Measurements from ENCODE around the gene SMIM32. TPM values are rescaled to one million over a fixed set of nuclear protein-coding genes. Genes with fewer than 3 reads are reported as not detected.
A peak's percentile ranks its signal among the peaks of the same experiment; 100 is the strongest.

Gene SMIM32
- total RNA-seq (not detected), polyA plus RNA-seq (not detected)

GRCh38 chr5:136192526-136193321 is at the start of gene SMIM32:
Gene SMIM32, minus strand, starts transcription at chr5:136193162. Its CDS starts 638 bp downstream, at chr5:136192524.
- Mint-ChIP-seq H3K4me1 (peaks cover 0 to 6% (median 3%) of the 10 kb centered on the region in 4 donors), H3K4me3 (peak within 1 kb of the TSS in 2 of 8 donors; percentile 46 to 48), H3K9me3 (no peaks in the 10 kb centered on the region), H3K27me3 (peaks cover 29 to 33% of the 10 kb centered on the region in 2 donors), H3K27ac (no peak within 1 kb of the TSS), H3K36me3 (peaks cover 1 to 6% of the 10 kb centered on the region in 2 donors)
- no peak for DNase-seq
- no peak within 1 kb of the TSS for H3K27ac ChIP-seq (ENCODE audit: low read depth, low read length)
- intact Hi-C loops (cut with micrococcal nuclease) = no loop called here
- H3K36me3 ChIP-seq (ENCODE audit: insufficient read depth, low read length) = no peaks in the 10 kb centered on the region
- POLR2A ChIA-PET (ENCODE audit: partially characterized antibody) = no interaction called here
- no peaks in the 10 kb centered on the region for H3K4me1 ChIP-seq (ENCODE audit: insufficient read depth, low read length)
- no peak within 1 kb of the TSS for H3K4me3 ChIP-seq (ENCODE audit: low read length in 2 of 2)
- no peaks in the 10 kb centered on the region for H3K9me3 ChIP-seq (ENCODE audit: control insufficient read depth in 1 of 2, low read length in 2 of 2)
- H3K27me3 ChIP-seq (ENCODE audit: insufficient read depth, low read length) = no peaks in the 10 kb centered on the region
- CTCF ChIA-PET (ENCODE audit: partially characterized antibody) = no interaction called here

- Histone ChIP-seq H3K4me3 (ENCODE audit: low read length in 2 of 2) (no peak overlapping the region), H3K36me3 (ENCODE audit: insufficient read depth, low read length) (no peaks in the 10 kb centered on the region), H3K27ac (ENCODE audit: low read depth, low read length) (no peak overlapping the region), H3K9me3 (ENCODE audit: control insufficient read depth in 1 of 2, low read length in 2 of 2) (no peaks in the 10 kb centered on the region), H3K27me3 (ENCODE audit: insufficient read depth, low read length) (no peaks in the 10 kb centered on the region), H3K4me1 (ENCODE audit: insufficient read depth, low read length) (no peaks in the 10 kb centered on the region)
- no peak for DNase-seq
- ChIA-PET POLR2A (ENCODE audit: partially characterized antibody) (no interaction called here), CTCF (ENCODE audit: partially characterized antibody) (no interaction called here)
- intact Hi-C loops (cut with micrococcal nuclease) = no loop called here
- Mint-ChIP-seq H3K27ac (no peak overlapping the region), H3K27me3 (peaks cover 3 to 11% of the 10 kb centered on the region in 2 donors), H3K36me3 (no peaks in the 10 kb centered on the region), H3K9me3 (no peaks in the 10 kb centered on the region), H3K4me3 (no peak overlapping the region), H3K4me1 (peaks cover 0 to 9% (median 0%) of the 10 kb centered on the region in 4 donors)
Observed at GRCh38 chr5:136242611-136243010, 49.6 kb upstream of the SMIM32 start.

- Histone ChIP-seq H3K27me3 (ENCODE audit: insufficient read depth, low read length) (no peaks in the 10 kb centered on the region), H3K4me1 (ENCODE audit: insufficient read depth, low read length) (no peaks in the 10 kb centered on the region), H3K27ac (ENCODE audit: low read depth, low read length) (no peak overlapping the region), H3K4me3 (ENCODE audit: low read length in 2 of 2) (no peak overlapping the region), H3K9me3 (ENCODE audit: control insufficient read depth in 1 of 2, low read length in 2 of 2) (no peaks in the 10 kb centered on the region), H3K36me3 (ENCODE audit: insufficient read depth, low read length) (no peaks in the 10 kb centered on the region)
- POLR2A ChIA-PET (ENCODE audit: partially characterized antibody) = no interaction called here
- peaks cover 3 to 11% of the 10 kb centered on the region in 2 donors for H3K27me3 Mint-ChIP-seq
- H3K4me1 Mint-ChIP-seq = peaks cover 0 to 9% (median 0%) of the 10 kb centered on the region in 4 donors
- DNase-seq = no peak
- CTCF ChIA-PET (ENCODE audit: partially characterized antibody) = no interaction called here
- intact Hi-C loops (cut with micrococcal nuclease) = no loop called here
- no peak overlapping the region for H3K27ac Mint-ChIP-seq
- H3K36me3 Mint-ChIP-seq = no peaks in the 10 kb centered on the region
- H3K4me3 Mint-ChIP-seq = no peak overlapping the region
- H3K9me3 Mint-ChIP-seq = no peaks in the 10 kb centered on the region
Observed at GRCh38 chr5:136242136-136242535, 49.2 kb upstream of the SMIM32 start.

GRCh38 chr5:136240894-136241293 is 47.9 kb upstream of the SMIM32 start:
- DNase-seq = no peak
- Histone ChIP-seq H3K4me1 (ENCODE audit: insufficient read depth, low read length) (no peaks in the 10 kb centered on the region), H3K4me3 (ENCODE audit: low read length in 2 of 2) (no peak overlapping the region), H3K9me3 (ENCODE audit: control insufficient read depth in 1 of 2, low read length in 2 of 2) (no peaks in the 10 kb centered on the region), H3K36me3 (ENCODE audit: insufficient read depth, low read length) (no peaks in the 10 kb centered on the region), H3K27ac (ENCODE audit: low read depth, low read length) (no peak overlapping the region), H3K27me3 (ENCODE audit: insufficient read depth, low read length) (no peaks in the 10 kb centered on the region)
- intact Hi-C loops (cut with micrococcal nuclease) = no loop called here
- no peaks in the 10 kb centered on the region for H3K9me3 Mint-ChIP-seq
- no peaks in the 10 kb centered on the region for H3K36me3 Mint-ChIP-seq
- no peak overlapping the region for H3K4me3 Mint-ChIP-seq
- H3K27me3 Mint-ChIP-seq = peaks cover 3 to 13% of the 10 kb centered on the region in 2 donors
- peaks cover 0 to 9% (median 0%) of the 10 kb centered on the region in 4 donors for H3K4me1 Mint-ChIP-seq
- ChIA-PET CTCF (ENCODE audit: partially characterized antibody) (interaction anchor here (1.0 to 2.0 kb wide), 2 partner anchors 8 to 19 kb away, joined by 3 to 6 read pairs; no protein-coding TSS in a partner anchor), POLR2A (ENCODE audit: partially characterized antibody) (no interaction called here)
- no peak overlapping the region for H3K27ac Mint-ChIP-seq

GRCh38 chr5:136236479-136237083 is 43.6 kb upstream of the SMIM32 start:
- Mint-ChIP-seq H3K9me3 (no peaks in the 10 kb centered on the region), H3K27ac (no peak overlapping the region), H3K36me3 (no peaks in the 10 kb centered on the region), H3K4me3 (no peak overlapping the region), H3K27me3 (peaks cover 3 to 13% of the 10 kb centered on the region in 2 donors), H3K4me1 (no peaks in the 10 kb centered on the region)
- Histone ChIP-seq H3K27ac (ENCODE audit: low read depth, low read length) (no peak overlapping the region), H3K36me3 (ENCODE audit: insufficient read depth, low read length) (no peaks in the 10 kb centered on the region), H3K9me3 (ENCODE audit: control insufficient read depth in 1 of 2, low read length in 2 of 2) (no peaks in the 10 kb centered on the region), H3K4me1 (ENCODE audit: insufficient read depth, low read length) (no peaks in the 10 kb centered on the region), H3K27me3 (ENCODE audit: insufficient read depth, low read length) (no peaks in the 10 kb centered on the region), H3K4me3 (ENCODE audit: low read length in 2 of 2) (no peak overlapping the region)
- ChIA-PET CTCF (ENCODE audit: partially characterized antibody) (no interaction called here), POLR2A (ENCODE audit: partially characterized antibody) (no interaction called here)
- no peak for DNase-seq
- intact Hi-C loops (cut with micrococcal nuclease) = no loop called here

- Mint-ChIP-seq H3K4me3 (no peak overlapping the region), H3K27me3 (peaks cover 3 to 16% of the 10 kb centered on the region in 2 donors), H3K9me3 (no peaks in the 10 kb centered on the region), H3K4me1 (no peaks in the 10 kb centered on the region), H3K36me3 (no peaks in the 10 kb centered on the region), H3K27ac (no peak overlapping the region)
- Histone ChIP-seq H3K27ac (ENCODE audit: low read depth, low read length) (no peak overlapping the region), H3K36me3 (ENCODE audit: insufficient read depth, low read length) (no peaks in the 10 kb centered on the region), H3K9me3 (ENCODE audit: control insufficient read depth in 1 of 2, low read length in 2 of 2) (no peaks in the 10 kb centered on the region), H3K4me1 (ENCODE audit: insufficient read depth, low read length) (no peaks in the 10 kb centered on the region), H3K27me3 (ENCODE audit: insufficient read depth, low read length) (no peaks in the 10 kb centered on the region), H3K4me3 (ENCODE audit: low read length in 2 of 2) (no peak overlapping the region)
- CTCF ChIA-PET (ENCODE audit: partially characterized antibody) = interaction anchor here (0.9 kb wide), 1 partner anchor 23 kb away, joined by 3 read pairs; no protein-coding TSS in a partner anchor
- POLR2A ChIA-PET (ENCODE audit: partially characterized antibody) = no interaction called here
- no peak for DNase-seq
- intact Hi-C loops (cut with micrococcal nuclease) = no loop called here
Observed at GRCh38 chr5:136235321-136235720, 42.4 kb upstream of the SMIM32 start.

- CTCF ChIA-PET (ENCODE audit: partially characterized antibody) = interaction anchor here (1.2 kb wide), 1 partner anchor 24 kb away, joined by 3 read pairs; no protein-coding TSS in a partner anchor
- Histone ChIP-seq H3K36me3 (ENCODE audit: insufficient read depth, low read length) (no peaks in the 10 kb centered on the region), H3K4me3 (ENCODE audit: low read length in 2 of 2) (no peak overlapping the region), H3K9me3 (ENCODE audit: control insufficient read depth in 1 of 2, low read length in 2 of 2) (no peaks in the 10 kb centered on the region), H3K4me1 (ENCODE audit: insufficient read depth, low read length) (no peaks in the 10 kb centered on the region), H3K27ac (ENCODE audit: low read depth, low read length) (no peak overlapping the region), H3K27me3 (ENCODE audit: insufficient read depth, low read length) (no peaks in the 10 kb centered on the region)
- peaks cover 0 to 12% of the 10 kb centered on the region in 2 donors for H3K27me3 Mint-ChIP-seq
- H3K4me1 Mint-ChIP-seq = no peaks in the 10 kb centered on the region
- no peak overlapping the region for H3K4me3 Mint-ChIP-seq
- no peaks in the 10 kb centered on the region for H3K9me3 Mint-ChIP-seq
- H3K27ac Mint-ChIP-seq = no peak overlapping the region
- intact Hi-C loops (cut with micrococcal nuclease) = no loop called here
- DNase-seq = no peak
- H3K36me3 Mint-ChIP-seq = no peaks in the 10 kb centered on the region
- POLR2A ChIA-PET (ENCODE audit: partially characterized antibody) = no interaction called here
Observed at GRCh38 chr5:136232316-136232715, 39.4 kb upstream of the SMIM32 start.

All from CD4-positive, alpha-beta memory T cell (primary cell).